HFF-Myc (cell line): ENCODE measurements around the gene PUDP.

ENCODE experiments used
- DNase-seq: peaks from one replicate; pipeline ENCODE4 v3.0.0-alpha.2; 2011; ENCODE audit warnings: low read depth; ENCODE audit errors: extremely low read depth
- H3K4me3 ChIP-seq: replicated peaks from 2 replicates; pipeline ENCODE4 v1.5.1; 2011; ENCODE audit warnings: low read depth, mild to moderate bottlenecking, control low read depth, low read length
- CTCF ChIP-seq: IDR thresholded peaks from 2 replicates; pipeline ENCODE4 v1.5.1; 2012; ENCODE audit warnings: mild to moderate bottlenecking, low read depth, low read length, control low read depth; ENCODE audit errors: missing control alignments

Gene PUDP

GRCh38 chrX:7065473-7065872 is 82.5 kb downstream of the PUDP start:
- H3K4me3 ChIP-seq: no peak overlapping the region
- no peak for TF ChIP-seq CTCF
- no peak for DNase-seq

GRCh38 chrX:7062903-7063302 is 85.0 kb downstream of the PUDP start:
- no peak for TF ChIP-seq CTCF
- no peak overlapping the region for H3K4me3 ChIP-seq
- no peak for DNase-seq

- H3K4me3 ChIP-seq: no peak overlapping the region
- no peak for DNase-seq
- TF ChIP-seq CTCF: no peak
Measured at GRCh38 chrX:7062276-7062675, 85.7 kb downstream of the PUDP start.

GRCh38 chrX:7061429-7061828 is 86.5 kb downstream of the PUDP start:
- no peak for TF ChIP-seq CTCF
- H3K4me3 ChIP-seq: no peak overlapping the region
- DNase-seq: no peak

GRCh38 chrX:7060444-7060843 is 87.5 kb downstream of the PUDP start:
- DNase-seq: no peak
- no peak overlapping the region for H3K4me3 ChIP-seq
- no peak for TF ChIP-seq CTCF

GRCh38 chrX:7059859-7060258 is 88.1 kb downstream of the PUDP start:
- DNase-seq: no peak
- TF ChIP-seq CTCF: no peak
- no peak overlapping the region for H3K4me3 ChIP-seq

- TF ChIP-seq CTCF: no peak
- no peak overlapping the region for H3K4me3 ChIP-seq
- DNase-seq: no peak
Measured at GRCh38 chrX:7059214-7059838, 88.6 kb downstream of the PUDP start.
